GM12874 (cell line): ENCODE data around the gene MGA.

Experiments used
- CTCF ChIP-seq: IDR thresholded peaks from 2 replicates; pipeline ENCODE4 v1.5.1; 2011; ENCODE audit warnings: low read depth, mild to moderate bottlenecking, control low read depth, low read length, moderate library complexity; ENCODE audit not compliant: insufficient read depth

The MGA gene

DNA sequence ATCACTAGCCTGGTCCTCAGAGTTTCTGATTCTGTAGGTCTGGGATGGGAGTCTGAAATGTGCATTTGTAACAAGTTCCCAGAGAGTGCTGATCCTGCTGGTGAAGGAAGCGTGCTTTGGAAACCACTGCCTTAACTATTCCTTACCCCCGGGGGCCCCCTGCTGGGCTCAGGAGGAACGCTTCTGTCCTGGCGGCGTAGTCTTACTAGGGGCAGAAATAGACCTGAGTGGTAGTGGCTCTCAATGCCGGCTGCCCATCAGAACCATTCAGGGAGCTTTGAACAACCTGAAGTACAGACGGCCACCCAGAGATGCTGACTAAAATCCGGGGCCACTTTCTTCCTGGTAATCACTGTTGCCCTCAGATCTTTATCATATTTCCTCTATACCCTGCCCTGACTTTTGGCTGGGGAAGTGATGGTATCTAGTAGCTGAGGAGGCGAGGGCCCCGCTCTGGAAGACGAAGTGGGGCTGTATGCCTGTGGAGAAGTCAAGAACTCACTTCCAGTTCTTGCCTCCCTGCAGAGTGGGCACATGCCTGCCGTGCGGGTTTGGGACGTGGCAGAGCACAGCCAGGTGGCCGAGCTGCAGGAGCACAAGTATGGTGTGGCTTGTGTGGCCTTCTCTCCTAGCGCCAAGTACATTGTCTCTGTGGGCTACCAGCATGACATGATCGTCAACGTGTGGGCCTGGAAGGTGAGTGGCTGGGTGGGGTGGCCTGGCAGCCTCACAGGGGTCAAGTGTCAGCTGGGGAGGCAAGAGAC, 151.4 kb downstream of the MGA start:
- peak; percentile 88 for TF ChIP-seq CTCF

DNA sequence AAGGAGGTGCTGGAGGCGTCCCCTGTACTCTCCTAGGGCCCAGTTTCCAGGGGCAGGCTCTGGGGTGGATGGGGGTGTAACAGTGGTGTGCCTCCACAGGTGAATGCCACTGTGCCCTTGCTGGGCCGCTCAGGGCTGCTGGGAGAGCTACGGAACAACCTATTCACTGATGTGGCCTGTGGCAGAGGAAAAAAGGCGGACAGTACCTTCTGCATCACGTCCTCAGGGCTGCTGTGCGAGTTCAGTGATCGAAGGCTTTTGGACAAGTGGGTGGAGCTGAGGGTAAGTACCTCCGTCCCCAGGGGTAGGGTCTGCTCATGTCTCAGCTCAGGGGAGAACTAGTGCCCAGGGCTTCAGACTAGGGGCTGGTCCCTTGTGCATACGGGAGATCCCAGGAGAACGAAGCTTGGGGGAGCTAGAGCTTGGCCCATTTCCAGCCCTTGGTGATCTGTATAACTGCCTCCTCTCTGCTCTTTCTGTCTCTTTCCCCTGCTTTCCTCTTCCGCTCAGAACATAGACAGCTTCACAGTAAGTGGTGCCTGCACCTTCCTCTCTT, 152.7 kb downstream of the MGA start:
- TF ChIP-seq CTCF = no peak

- no peak for TF ChIP-seq CTCF
These were observed 153.2 kb downstream of the MGA start for GRCh38 chr15:41813426-41813825.

- no peak for TF ChIP-seq CTCF
These were observed 154.3 kb downstream of the MGA start for GRCh38 chr15:41814534-41814933.

GRCh38 chr15:41816788-41817187, 156.6 kb downstream of the MGA start:
- TF ChIP-seq CTCF = no peak

GRCh38 chr15:41817327-41817726, 157.1 kb downstream of the MGA start:
- TF ChIP-seq CTCF = no peak

DNA sequence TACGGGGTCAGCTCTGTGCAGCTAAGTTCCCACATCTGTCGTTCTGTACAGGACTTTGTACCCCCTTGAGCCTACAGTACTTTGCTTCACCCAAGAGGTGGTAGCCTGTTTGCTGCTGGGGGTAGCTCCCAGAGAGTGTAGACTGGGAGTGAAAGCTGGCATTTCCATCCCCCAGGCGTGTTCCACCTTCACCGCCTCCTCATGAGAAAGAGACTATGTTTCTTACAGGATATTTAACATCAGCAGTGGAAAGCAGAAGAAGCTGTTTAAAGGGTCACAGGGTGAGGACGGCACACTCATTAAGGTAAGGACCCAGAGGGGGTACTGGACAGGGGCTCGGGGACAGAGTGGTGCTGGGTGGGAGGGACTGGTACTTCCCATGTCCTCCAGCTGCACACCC, 157.6 kb downstream of the MGA start:
- no peak for TF ChIP-seq CTCF
